GM19238 (cell line): ENCODE data around the gene TRPM5.
A peak's percentile ranks its signal among the peaks of the same experiment; 100 is the strongest.

Experiments used
- DNase-seq: peaks from one replicate; pipeline ENCODE4 v3.0.0; 2011; ENCODE audit warnings: low spot score; ENCODE audit not compliant: insufficient read length

The TRPM5 gene

GRCh38 chr11:2421226-2421994 is 22.9 kb downstream of the TRPM5 start:
- DNase-seq, result no peak

DNA sequence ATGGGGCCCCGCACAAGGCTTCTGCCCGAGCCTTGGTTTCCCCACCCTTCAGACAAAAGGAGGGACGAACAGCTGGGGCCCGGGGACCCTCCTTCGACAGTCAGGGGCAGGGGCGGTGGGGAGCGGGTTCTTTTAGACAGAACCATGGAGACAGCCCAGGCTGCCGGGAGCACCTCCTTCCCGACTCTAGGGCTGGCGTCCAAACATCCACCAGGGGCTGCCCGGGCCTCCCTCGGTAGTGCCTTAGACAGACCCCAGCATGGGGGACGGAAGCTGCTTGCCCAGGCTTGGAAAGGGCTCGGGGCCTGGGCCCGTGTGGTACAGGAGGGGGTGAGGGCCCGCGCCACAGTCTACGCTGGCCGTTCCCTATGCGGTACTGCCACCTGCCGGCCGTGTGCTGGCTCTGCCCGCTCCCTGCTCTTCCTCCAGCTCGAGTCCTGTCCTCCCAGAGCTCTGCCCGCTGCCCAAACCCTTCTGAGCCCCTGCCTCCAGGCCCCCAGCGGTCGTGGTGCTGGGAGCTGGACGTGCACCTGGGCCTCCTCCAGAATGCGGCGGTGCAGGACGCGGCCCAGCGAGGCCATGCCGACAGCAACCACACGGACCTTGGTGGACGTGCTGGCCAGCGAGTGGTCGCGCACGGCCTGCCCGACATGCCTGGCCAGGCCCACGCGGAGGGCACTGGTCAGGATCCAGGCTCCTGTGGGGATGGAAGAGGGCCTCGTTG is 23.6 kb downstream of the TRPM5 start:
- DNase-seq, result peak; percentile 96

DNA sequence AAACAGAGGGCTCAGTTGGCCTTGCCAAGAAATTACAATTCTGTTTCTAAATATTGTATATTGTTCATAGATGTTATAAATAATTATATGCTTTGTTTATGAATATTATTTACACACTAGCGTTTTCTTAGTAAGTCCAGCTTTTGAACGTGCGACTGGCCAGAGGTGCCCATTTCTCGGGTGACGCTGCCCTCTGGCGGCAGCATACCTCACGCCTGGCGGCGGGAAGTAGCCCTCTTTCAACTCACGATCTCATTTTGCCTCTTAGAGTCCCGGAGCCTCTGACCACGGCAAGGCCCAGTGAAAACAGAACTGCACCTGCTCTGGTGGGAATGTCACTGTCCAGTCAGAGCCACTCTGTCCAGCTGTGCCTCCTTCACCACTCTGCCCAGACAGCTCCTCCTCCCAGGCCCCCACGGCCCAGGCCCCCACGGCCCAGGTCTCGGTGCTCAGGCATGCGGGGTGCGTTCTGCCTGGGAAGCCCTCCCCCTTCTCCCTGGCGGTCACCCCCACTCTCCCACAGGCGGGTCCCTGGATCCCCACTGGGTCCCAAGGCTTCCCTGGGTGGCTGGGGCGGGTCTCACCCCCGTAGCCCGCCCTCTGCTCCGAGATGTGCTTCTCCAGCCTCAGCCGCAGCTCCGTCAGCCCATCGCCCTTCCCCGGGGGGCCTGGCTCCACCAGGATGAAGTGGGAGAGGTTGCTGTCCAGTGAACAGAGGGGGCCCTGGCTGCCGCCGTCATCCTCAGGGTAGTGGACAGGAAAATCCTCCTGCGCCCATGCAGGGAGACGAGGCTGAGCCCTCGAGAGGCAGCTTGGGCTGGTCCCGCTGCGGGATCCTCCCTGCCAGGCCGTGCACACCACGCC is 24.4 kb downstream of the TRPM5 start:
- DNase-seq, result peak; percentile 84

GRCh38 chr11:2418693-2419360 is 25.5 kb downstream of the TRPM5 start:
- no peak for DNase-seq

DNA sequence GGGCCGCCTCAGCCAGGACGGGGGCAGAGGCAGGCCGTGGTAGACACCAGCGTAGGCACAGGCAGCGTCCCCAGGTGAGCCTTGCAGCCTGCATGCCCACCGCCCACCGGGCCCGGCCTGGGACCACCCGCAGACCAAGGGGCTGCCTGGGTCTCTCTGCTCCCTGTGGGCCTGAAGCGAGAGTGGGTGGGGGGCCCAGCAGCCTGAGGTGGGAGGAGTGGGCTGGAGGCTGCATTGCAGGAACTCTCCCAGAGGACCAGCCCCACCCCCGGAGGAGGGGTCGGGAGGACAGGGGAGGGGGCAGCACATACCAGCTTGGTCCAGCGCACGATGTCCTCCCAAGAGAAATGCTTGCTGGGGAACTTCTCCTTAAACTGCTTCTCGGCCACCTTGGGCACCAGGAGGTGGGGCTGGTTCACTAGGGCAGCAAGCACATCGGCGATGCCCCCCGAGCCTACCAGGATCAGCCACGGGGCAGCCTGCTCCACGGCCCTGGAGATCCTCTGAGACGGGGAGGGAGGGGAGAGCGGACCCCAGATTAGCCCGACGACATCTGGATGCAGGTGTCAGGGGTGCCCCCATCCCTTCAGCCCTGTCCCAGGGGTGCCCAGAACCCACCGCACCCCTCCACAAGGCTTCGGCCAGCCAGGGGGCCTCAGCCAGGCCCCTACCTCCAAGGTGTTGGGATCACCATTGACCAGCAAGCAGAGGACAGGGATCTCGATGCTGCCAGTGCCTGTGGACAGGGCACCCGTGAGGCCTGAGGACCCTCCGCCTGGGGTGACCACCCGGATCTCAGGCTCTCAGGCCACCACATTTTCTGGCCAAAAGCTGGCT is 26.2 kb downstream of the TRPM5 start:
- no peak for DNase-seq

GRCh38 chr11:2416765-2417164 is 27.5 kb downstream of the TRPM5 start:
- DNase-seq, result no peak

DNA sequence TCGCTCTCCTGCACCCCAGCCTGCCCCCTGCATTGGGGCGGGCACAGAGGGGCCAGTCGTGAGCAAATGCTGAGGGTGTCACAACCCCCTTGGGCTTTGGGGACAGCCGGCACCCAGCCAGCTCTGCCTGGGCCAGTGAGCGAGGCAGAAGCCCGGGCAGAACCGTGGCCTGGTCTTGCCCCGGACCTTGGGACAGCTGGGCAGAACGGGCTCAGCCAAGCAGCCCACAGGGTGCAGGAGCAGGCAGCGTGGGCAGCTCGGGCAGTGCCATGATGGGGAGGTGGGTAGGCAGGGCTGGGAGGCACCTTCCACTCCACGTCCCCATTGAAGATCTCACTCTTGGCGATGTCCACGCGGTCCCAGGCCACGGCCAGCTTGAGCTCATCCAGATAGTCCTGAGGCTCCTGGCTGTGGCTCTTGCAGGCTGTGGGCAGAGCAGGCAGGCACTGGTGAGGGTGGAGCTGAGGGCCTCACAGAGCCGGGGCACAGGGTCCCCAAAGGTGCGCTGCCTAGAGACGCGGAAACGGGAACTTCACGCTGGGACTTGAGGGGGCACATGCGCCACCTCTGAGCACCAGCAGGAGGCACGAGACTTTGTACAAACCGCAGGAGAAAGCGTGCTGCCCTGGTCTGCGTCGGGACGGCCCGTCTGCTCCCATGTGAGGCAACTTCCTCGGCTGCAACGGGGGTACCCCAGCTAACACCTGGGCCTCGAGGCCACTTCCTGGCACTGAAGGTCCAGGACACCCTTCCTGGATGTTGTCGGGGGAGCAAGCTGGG is 28.5 kb downstream of the TRPM5 start:
- DNase-seq, result no peak

DNA sequence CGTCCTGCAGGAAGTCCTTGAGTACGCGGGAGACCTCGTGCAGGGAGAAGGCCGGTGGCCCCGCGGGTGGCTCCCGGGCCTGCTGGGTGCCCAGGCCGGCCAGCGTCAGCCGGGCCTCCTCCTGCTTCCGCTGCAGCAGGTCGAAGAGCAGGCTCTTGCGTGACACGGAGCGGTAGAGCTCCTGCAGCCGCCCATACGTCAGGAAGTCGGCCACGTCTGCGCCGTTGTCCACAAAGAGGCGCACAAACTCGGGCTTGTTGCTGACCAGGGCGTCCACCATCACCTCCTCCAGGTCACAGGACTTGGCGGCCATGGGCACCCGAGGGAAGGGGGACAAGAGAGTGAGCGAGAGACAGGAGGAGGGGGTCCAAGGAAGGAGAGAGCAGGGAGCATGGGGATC is 29.1 kb downstream of the TRPM5 start:
- DNase-seq, result no peak

DNA sequence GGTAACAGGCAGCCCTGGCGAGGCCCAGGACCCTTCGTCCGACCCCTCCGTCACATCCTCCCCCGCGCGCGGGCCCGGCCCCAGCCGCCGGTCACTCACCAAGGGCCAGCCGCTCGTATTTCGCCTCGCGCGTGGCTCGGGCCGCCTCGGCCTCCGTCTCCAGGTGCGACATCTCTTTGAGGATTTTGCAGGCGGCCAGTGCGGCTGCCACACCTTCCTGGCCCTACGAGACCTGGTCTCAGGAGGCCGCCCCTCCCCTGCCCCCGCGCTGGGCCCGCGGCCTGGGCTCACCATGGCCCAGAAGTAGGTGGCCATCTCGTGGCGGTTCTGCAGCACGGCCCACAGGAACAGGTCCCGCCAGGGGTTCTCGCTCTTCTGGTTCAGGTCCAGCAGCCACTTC is 29.7 kb downstream of the TRPM5 start:
- DNase-seq, result no peak

DNA sequence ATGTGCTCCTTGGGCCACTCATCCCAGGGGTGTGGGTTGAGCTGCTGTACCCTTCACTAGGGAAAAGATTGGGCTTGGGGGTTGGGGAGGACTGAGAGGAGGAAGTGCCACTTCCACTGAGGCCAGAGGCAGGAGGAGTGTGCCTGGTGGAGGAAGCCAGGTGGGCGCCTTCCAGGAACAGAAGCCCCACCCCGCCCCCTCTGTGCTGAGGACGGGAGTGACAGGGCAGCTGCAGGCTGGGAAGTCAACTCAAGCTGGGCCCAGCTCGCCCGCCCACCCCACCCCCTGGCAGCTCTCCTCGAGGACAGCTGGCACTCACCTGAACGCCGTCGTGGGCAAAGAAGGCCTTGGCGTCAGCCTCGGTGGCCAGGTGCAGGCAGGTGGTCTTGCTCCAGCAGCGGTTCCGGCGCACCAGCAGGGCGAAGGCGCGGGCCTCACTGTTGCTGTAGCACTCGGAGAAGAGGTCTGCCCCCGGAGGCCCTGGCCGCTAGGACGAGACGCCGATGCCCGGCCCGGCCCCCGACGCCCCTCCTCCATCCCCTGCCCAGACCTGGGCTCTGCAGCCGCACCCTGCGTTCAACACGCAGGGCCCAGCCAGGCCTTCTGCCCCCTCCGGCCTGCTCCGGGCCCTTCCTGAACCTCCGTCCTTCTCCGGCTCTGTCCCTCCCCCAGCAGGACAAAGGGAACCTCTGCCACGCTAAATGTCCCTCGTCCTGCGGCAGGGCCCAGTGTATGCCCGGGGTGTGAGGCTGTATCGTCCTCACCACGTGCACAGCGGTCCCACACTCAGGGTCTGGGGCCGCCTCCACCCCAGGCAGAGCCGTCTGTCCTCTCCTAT is 30.4 kb downstream of the TRPM5 start:
- DNase-seq, result no peak

DNA sequence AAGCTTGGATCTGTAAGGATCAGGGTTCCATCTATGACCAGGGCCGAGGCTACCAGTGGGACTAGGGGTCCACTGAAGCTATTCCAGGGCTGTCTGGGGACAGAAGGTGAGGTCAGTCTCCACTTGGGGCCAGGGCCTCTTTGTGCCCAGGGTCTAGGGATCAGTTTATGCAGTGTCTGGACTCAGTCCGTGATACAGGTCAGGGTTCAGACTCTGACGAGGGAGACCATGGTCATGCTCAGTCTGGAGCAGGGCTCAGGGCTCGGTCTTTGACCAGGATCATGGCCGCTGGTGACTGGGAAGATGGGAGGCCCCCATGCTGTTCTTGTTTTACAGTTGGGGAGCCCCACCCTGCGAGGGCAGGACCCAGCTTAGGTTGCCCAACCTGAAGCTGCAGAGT is 32.0 kb downstream of the TRPM5 start:
- no peak for DNase-seq

GRCh38 chr11:2411446-2412305 is 32.6 kb downstream of the TRPM5 start:
- no peak for DNase-seq

DNA sequence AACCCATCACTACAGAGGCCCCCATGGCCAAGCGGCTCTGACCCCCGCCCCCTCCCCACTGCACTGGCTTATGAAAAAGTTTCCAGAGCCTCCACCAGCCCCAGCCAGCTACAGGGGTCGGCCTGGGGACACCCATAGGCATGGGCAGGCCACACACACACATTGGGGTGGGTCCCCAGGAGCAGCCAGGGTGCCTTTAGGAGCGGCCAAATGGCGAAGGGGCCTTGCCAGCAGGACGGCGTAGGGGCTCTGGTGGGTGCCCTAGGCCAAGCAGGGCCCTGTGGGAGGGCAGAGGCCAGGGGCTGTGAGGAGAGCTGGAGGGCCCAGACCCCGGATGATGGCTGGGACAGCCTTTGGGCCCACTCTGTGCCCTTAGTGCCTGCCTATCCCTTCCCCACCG is 33.7 kb downstream of the TRPM5 start:
- no peak for DNase-seq

- no peak for DNase-seq
Measured at GRCh38 chr11:2409611-2410468, 34.5 kb downstream of the TRPM5 start.

DNA sequence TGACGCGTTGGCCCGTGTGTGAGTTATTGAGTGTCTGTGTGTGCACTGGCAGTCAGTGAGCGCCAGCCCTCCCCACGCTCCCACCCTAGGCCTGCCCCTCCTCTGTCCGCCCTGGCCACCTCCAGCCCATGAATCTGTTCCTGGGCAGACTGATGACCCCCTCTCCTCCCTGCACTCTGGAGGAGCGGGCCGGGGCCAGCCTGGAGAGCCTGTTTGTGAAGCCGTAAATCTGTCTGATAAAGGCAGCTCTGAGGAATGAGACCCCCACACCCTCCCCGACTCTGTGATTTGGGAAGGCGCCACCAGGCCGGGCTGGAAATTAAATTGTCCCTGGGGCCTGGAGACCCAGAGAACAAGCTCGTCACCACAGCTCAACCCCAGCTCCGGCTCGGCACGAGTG is 35.2 kb downstream of the TRPM5 start:
- DNase-seq, result no peak

DNA sequence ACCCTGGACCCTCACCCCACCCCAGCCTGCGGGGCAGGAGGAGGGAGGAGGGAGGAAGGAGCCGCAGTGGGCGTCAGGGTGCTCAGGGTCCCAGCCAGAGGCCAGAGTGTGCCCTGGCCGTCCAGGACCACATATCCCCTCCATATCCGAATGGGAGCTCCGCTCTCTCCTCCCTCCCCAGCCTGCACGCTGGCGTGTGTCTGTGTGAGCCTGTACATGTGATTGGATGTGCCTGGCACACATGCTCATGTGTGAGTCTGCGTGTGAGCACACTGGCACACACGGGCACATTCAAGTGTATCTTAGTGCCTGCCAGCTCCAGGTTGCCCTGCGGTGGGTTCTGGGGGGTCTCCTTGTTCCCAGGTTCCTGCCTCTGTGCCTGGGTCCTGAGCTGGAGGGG is 35.6 kb downstream of the TRPM5 start:
- no peak for DNase-seq

- no peak for DNase-seq
Measured at GRCh38 chr11:2406878-2407410, 37.4 kb downstream of the TRPM5 start.
